Karpas-422 (cell line): ENCODE measurements around the gene PRKAG2. TPM values are rescaled to one million over a fixed set of nuclear protein-coding genes. Genes with fewer than 3 reads are reported as not detected.

Experiments
- DNase-seq: peaks from one replicate; pipeline ENCODE4 v3.0.0-alpha.2; 2015
- H2AFZ ChIP-seq: fragments of 200-600 bp; sonication (generic); 2 replicates; pipeline ENCODE4 v1.6.1; 2014; ENCODE audit warnings: antibody characterized with exemption, low read length, mixed read lengths
- H3K27ac ChIP-seq: fragments of 200-600 bp; sonication (generic); 2 replicates; pipeline ENCODE4 v1.5.1; 2014; ENCODE audit warnings: mild to moderate bottlenecking, low read length, moderate library complexity
- H3K27me3 ChIP-seq: fragments of 200-600 bp; sonication (generic); 2 replicates; pipeline ENCODE4 v1.6.1; 2014; ENCODE audit warnings: low read length, mixed read lengths
- H3K36me3 ChIP-seq: fragments of 200-600 bp; sonication (generic); 2 replicates; pipeline ENCODE4 v1.6.1; 2014; ENCODE audit warnings: low read length, mixed read lengths; ENCODE audit not compliant: insufficient read depth
- H3K4me1 ChIP-seq: fragments of 200-600 bp; sonication (generic); 2 replicates; pipeline ENCODE4 v1.6.1; 2014; ENCODE audit warnings: mild to moderate bottlenecking, low read length, mixed read lengths
- H3K4me2 ChIP-seq: fragments of 200-600 bp; sonication (generic); 2 replicates; pipeline ENCODE4 v1.6.1; 2014; ENCODE audit warnings: low read length, low read depth, mild to moderate bottlenecking; ENCODE audit not compliant: poor library complexity, severe bottlenecking
- H3K4me3 ChIP-seq: fragments of 200-600 bp; sonication (generic); 2 replicates; pipeline ENCODE4 v1.5.1; 2014; ENCODE audit warnings: mild to moderate bottlenecking, antibody characterized with exemption, low read length, mixed read lengths
- H3K79me2 ChIP-seq: fragments of 200-600 bp; sonication (generic); 2 replicates; pipeline ENCODE4 v1.6.1; 2014; ENCODE audit warnings: mild to moderate bottlenecking, low read length, mixed read lengths
- H3K9ac ChIP-seq: fragments of 200-600 bp; sonication (generic); 2 replicates; pipeline ENCODE4 v1.6.0; 2014; ENCODE audit warnings: low read length
- H3K9me2 ChIP-seq: fragments of 200-600 bp; sonication (generic), shearing (Covaris generic); replicated peaks from 2 replicates; pipeline ENCODE4 v1.6.0; 2014; ENCODE audit warnings: mild to moderate bottlenecking, low read length, moderate library complexity; ENCODE audit not compliant: insufficient read depth
- H3K9me3 ChIP-seq: fragments of 300-700, 200-600 bp; sonication (generic); 2 replicates; pipeline ENCODE4 v1.6.1; 2014; ENCODE audit warnings: low read length, mixed read lengths
- H4K20me1 ChIP-seq: fragments of 200-600 bp; sonication (generic); 2 replicates; pipeline ENCODE4 v1.6.1; 2014; ENCODE audit warnings: mild to moderate bottlenecking, antibody characterized with exemption, low read length, low read depth; ENCODE audit not compliant: insufficient read depth
- total RNA-seq: library from RNA; depleted of rRNA; stranded (reverse); fragments of >200 nt; shearing (Covaris generic); gene quantifications from 2 replicates; pipeline ENCODE4 v1.2.3, GENCODE V29; 2014; ENCODE audit warnings: low replicate concordance

PRKAG2 gene
- total RNA-seq, 1 experiment from 2014 or later, result 6.3 TPM

GRCh38 chr7:151674161-151674920 lies 202.6 kb downstream of the PRKAG2 start:
- no peak overlapping the region for H3K4me3 ChIP-seq
- H3K4me2 ChIP-seq, result no peak overlapping the region
- no peak overlapping the region for H3K27ac ChIP-seq
- H3K36me3 ChIP-seq, result no peaks in the 10 kb centered on the region
- no peak overlapping the region for H2AFZ ChIP-seq
- H3K27me3 ChIP-seq, result no peaks in the 10 kb centered on the region
- H3K79me2 ChIP-seq, result no peaks in the 10 kb centered on the region
- no peaks in the 10 kb centered on the region for H3K9me2 ChIP-seq
- peaks cover 7% of the 10 kb centered on the region for H3K4me1 ChIP-seq
- no peak overlapping the region for H3K9ac ChIP-seq
- H3K9me3 ChIP-seq, result no peaks in the 10 kb centered on the region
- no peaks in the 10 kb centered on the region for H4K20me1 ChIP-seq
- DNase-seq, result no peak

GRCh38 chr7:151673216-151673615 lies 203.7 kb downstream of the PRKAG2 start:
- Histone ChIP-seq H3K36me3 (no peaks in the 10 kb centered on the region), H3K9me2 (no peaks in the 10 kb centered on the region), H3K27ac (no peak overlapping the region), H3K4me3 (no peak overlapping the region), H3K4me2 (no peak overlapping the region), H3K9ac (no peak overlapping the region), H3K79me2 (no peaks in the 10 kb centered on the region), H3K27me3 (no peaks in the 10 kb centered on the region), H3K9me3 (no peaks in the 10 kb centered on the region), H4K20me1 (no peaks in the 10 kb centered on the region), H2AFZ (no peak overlapping the region), H3K4me1 (peaks cover 7% of the 10 kb centered on the region)
- no peak for DNase-seq

GRCh38 chr7:151672716-151673115 lies 204.2 kb downstream of the PRKAG2 start:
- H3K4me3 ChIP-seq, result no peak overlapping the region
- no peak overlapping the region for H3K9ac ChIP-seq
- H3K9me2 ChIP-seq, result no peaks in the 10 kb centered on the region
- H4K20me1 ChIP-seq, result no peaks in the 10 kb centered on the region
- H3K79me2 ChIP-seq, result no peaks in the 10 kb centered on the region
- no peaks in the 10 kb centered on the region for H3K27me3 ChIP-seq
- no peaks in the 10 kb centered on the region for H3K36me3 ChIP-seq
- no peak overlapping the region for H3K27ac ChIP-seq
- H3K4me1 ChIP-seq, result peaks cover 6% of the 10 kb centered on the region
- no peak overlapping the region for H2AFZ ChIP-seq
- no peaks in the 10 kb centered on the region for H3K9me3 ChIP-seq
- H3K4me2 ChIP-seq, result no peak overlapping the region
- DNase-seq, result no peak

- H4K20me1 ChIP-seq, result no peaks in the 10 kb centered on the region
- DNase-seq, result no peak
- H3K36me3 ChIP-seq, result no peaks in the 10 kb centered on the region
- no peaks in the 10 kb centered on the region for H3K27me3 ChIP-seq
- no peaks in the 10 kb centered on the region for H3K9me2 ChIP-seq
- H3K4me3 ChIP-seq, result no peak overlapping the region
- H3K9me3 ChIP-seq, result no peaks in the 10 kb centered on the region
- no peaks in the 10 kb centered on the region; the same call in 1 of the 2 replicates for H3K4me1 ChIP-seq
- H3K27ac ChIP-seq, result no peak overlapping the region
- H3K79me2 ChIP-seq, result no peaks in the 10 kb centered on the region
- H3K9ac ChIP-seq, result no peak overlapping the region
- no peak overlapping the region for H3K4me2 ChIP-seq
- no peak overlapping the region for H2AFZ ChIP-seq
Measured at GRCh38 chr7:151671514-151671913, 205.4 kb downstream of the PRKAG2 start.

GRCh38 chr7:151669762-151670161 lies 207.2 kb downstream of the PRKAG2 start:
- Histone ChIP-seq H3K27me3 (no peaks in the 10 kb centered on the region), H3K79me2 (no peaks in the 10 kb centered on the region), H3K9me3 (no peaks in the 10 kb centered on the region), H3K9ac (no peak overlapping the region), H3K4me2 (no peak overlapping the region), H2AFZ (no peak overlapping the region), H4K20me1 (no peaks in the 10 kb centered on the region), H3K4me1 (no peaks in the 10 kb centered on the region; the same call in 1 of the 2 replicates), H3K9me2 (no peaks in the 10 kb centered on the region), H3K36me3 (no peaks in the 10 kb centered on the region), H3K27ac (no peak overlapping the region), H3K4me3 (no peak overlapping the region)
- no peak for DNase-seq

- Histone ChIP-seq H3K4me1 (no peaks in the 10 kb centered on the region; the same call in 1 of the 2 replicates), H3K9me3 (no peaks in the 10 kb centered on the region), H3K27me3 (no peaks in the 10 kb centered on the region), H3K79me2 (no peaks in the 10 kb centered on the region), H3K9me2 (no peaks in the 10 kb centered on the region), H3K9ac (no peak overlapping the region), H4K20me1 (no peaks in the 10 kb centered on the region), H3K27ac (no peak overlapping the region), H2AFZ (no peak overlapping the region), H3K4me2 (no peak overlapping the region), H3K36me3 (no peaks in the 10 kb centered on the region), H3K4me3 (no peak overlapping the region)
- no peak for DNase-seq
Measured at GRCh38 chr7:151666886-151667285, 210.0 kb downstream of the PRKAG2 start.

GRCh38 chr7:151665368-151665767 lies 211.5 kb downstream of the PRKAG2 start:
- Histone ChIP-seq H2AFZ (no peak overlapping the region), H3K9me2 (no peaks in the 10 kb centered on the region), H3K4me2 (no peak overlapping the region), H3K27me3 (no peaks in the 10 kb centered on the region), H3K9ac (no peak overlapping the region), H3K79me2 (no peaks in the 10 kb centered on the region), H3K27ac (no peak overlapping the region), H3K4me1 (no peaks in the 10 kb centered on the region; the same call in 1 of the 2 replicates), H3K9me3 (no peaks in the 10 kb centered on the region), H3K4me3 (no peak overlapping the region), H4K20me1 (no peaks in the 10 kb centered on the region), H3K36me3 (no peaks in the 10 kb centered on the region)
- DNase-seq, result no peak

- Histone ChIP-seq H3K9ac (no peak overlapping the region), H3K36me3 (no peaks in the 10 kb centered on the region), H3K9me2 (no peaks in the 10 kb centered on the region), H3K79me2 (no peaks in the 10 kb centered on the region), H3K4me1 (no peaks in the 10 kb centered on the region; the same call in 1 of the 2 replicates), H2AFZ (no peak overlapping the region), H3K9me3 (no peaks in the 10 kb centered on the region), H4K20me1 (no peaks in the 10 kb centered on the region), H3K27ac (no peak overlapping the region), H3K4me2 (no peak overlapping the region), H3K4me3 (no peak overlapping the region), H3K27me3 (no peaks in the 10 kb centered on the region)
- no peak for DNase-seq
Measured at GRCh38 chr7:151664268-151664667, 212.6 kb downstream of the PRKAG2 start.
